GM18870 (cell line): Measurements from ENCODE around the gene ST7.
A peak's percentile ranks its signal among the peaks of the same experiment; 100 is the strongest.
"Not testable (repeated sequence)": the region's sequence is repeated elsewhere in the genome, so short reads cannot be mapped to it uniquely, and the experiment has no call there.

Experiments used
- ATAC-seq: cut with Tn5 transposase; IDR thresholded peaks from one replicate; pipeline ENCODE4 v1.9.1; 2021; ENCODE audit warnings: moderate library complexity; ENCODE audit not compliant: unreplicated experiment

ST7 gene

DNA sequence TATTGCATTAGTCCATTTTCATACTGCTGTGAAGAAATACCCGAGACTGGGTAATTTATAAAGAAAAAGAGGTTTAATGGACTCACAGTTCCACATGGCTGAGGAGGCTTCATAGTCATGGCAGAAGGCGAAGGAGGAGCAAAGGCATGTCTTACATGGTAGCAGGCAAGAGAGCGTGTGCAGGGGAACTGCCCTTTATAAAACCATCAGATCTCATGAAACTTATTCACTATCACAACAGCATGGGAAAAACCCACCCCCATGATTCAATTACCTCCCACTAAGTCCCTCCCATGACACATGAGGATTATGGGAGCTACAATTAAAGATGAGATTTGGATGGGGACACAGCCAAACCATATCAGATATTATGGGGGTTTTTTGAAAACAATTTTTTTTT, 21.7 kb downstream of the ST7 start:
- ATAC-seq: not testable (repeated sequence)

DNA sequence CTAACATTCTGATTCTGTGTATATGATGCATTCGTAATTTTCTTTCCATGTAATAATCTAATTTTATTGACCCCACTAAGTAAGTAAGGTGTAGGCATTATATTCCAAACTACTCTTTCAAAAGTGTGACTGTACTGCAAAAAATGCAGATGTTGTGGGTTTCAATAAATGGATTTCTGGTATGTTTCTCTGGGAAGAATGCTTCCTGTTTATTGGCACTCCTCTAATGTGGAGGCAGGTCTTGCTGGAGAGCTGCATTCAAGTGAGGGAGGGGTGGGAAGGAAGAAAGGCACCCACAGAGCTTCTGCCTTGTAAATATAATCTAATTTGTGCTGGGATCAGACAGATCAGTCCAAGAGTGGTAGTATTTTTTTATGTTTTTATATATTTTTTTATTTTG, 23.9 kb downstream of the ST7 start:
- ATAC-seq: no peak

DNA sequence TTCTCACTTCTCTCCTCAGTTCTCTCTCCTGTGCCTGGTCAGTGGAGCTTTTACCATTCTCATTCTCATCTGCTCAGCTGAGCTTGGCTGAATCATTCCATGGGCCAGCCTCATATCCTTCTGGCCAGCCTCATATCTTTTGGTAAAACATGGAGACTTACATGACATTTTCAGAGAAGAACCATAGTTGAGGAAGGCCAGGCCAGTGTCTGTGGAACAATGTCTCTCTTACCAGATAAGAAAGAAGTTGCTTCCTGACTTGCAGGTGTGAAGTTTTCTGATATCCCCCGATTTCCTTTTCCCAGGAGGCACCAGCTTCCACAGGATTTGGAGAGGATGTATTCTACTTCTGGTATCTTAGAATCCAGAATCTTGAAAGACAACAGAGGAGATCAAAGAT, 24.7 kb downstream of the ST7 start:
- no peak for ATAC-seq

DNA sequence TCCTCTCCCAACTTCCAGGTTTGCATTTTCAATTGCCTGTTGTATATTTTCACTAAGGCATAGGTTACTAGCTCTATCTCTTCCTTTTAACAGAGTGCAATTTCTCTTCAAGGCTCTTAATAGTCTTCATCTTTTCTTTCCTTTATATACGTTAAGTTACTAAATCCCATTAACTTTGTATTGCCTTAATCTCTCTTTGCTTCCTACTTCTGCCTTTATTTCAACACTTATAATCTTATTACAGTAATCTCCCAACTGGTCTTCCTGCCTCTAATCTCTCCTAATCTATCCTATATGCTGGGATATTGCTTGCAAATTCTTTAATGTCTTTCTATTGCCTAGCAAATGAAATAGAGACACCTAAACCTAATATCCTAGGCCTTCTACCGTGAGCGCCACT, 26.1 kb downstream of the ST7 start:
- no peak for ATAC-seq

DNA sequence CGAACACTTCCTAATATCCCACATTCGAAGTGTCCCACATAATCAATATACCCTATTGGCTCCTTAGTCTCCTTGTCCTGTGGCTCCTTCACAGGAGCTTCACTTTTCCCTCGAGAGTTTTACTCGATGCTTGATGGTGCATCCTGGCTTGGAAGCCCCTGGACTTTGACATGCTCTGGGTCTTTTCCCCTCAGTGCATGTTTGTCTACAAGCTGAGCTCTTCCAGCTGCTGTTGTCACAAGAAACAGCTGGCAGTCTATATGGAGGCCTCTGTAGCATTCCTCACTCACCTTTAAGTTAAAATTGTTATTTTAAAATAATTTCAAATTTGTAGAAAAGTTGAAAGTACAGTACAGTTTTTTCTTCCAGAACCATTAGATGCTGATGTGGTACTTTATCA, 27.1 kb downstream of the ST7 start:
- ATAC-seq: no peak

DNA sequence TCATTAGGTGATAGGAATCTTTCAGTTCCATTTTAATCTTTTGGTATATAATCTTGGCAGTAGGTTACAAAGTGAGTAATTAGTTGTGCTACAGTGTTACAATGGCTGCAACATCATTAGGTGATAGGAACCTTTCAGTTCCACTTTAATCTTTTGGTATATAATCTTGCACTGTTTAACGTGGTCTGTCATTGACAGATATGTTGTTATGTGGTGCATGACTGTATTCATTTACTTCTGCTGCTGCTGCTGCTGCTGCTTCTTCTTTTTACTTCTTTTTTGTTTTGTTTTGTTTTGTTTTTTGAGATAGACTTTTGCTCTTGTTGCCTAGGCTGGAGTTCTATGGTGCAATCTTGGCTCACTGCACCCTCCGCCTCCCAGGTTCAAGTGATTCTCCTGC, 28.6 kb downstream of the ST7 start:
- ATAC-seq: peak; percentile 40

DNA sequence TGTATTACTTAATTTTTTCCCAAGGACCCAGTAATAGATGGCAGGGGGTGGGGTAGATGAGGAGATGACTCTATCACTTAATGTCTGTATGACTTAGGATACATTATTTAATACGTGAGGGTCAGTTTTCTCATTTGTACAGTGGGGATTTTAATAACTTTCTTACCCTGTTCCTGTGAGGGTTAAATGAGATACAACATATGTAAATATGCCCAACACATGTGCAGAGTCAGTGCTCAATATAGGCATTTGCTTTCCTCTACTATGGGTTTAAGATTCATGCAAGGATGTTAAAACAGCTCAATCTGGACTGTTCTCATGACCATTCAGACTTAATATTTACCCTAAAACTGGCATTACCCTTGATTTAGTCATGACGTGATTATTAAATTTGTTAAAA, 31.2 kb downstream of the ST7 start:
- ATAC-seq: no peak

DNA sequence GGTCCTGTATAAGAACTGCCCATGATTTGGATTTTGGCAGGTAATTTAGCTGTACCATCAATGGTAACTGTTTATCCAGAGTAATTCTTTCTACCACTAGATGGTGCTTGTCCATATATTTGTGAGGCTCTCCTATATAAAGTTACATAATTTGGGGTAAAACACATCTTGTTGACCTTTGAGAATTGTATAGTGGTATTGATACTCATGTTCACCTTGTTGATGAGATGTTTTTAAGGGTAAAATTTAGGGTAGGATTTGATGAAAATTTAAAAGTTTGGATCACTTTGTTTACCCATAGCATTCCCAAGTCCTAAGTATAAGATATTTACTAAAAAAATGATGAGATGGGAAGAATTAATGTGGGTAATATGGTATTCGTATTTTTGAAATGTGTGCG, 31.6 kb downstream of the ST7 start:
- peak; percentile 38 for ATAC-seq

DNA sequence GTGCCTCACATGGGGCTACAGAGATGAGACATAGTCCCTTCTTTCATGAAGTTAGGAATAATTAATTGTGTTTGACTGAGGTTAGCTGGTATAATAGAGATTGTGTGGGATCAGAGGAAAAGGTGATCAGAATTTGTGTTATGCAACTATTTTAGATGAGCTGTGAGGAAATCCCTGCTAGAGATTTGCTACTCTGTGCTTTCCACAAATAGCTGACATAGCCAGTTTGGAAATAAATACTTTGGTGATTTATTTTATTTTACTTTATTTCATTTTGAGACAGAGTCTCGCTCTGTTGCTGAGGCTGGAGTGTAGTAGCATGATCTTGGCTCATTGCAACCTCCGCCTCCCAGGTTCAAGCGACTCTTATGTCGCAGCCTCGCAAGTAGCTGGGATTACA, 32.3 kb downstream of the ST7 start:
- ATAC-seq: no peak

DNA sequence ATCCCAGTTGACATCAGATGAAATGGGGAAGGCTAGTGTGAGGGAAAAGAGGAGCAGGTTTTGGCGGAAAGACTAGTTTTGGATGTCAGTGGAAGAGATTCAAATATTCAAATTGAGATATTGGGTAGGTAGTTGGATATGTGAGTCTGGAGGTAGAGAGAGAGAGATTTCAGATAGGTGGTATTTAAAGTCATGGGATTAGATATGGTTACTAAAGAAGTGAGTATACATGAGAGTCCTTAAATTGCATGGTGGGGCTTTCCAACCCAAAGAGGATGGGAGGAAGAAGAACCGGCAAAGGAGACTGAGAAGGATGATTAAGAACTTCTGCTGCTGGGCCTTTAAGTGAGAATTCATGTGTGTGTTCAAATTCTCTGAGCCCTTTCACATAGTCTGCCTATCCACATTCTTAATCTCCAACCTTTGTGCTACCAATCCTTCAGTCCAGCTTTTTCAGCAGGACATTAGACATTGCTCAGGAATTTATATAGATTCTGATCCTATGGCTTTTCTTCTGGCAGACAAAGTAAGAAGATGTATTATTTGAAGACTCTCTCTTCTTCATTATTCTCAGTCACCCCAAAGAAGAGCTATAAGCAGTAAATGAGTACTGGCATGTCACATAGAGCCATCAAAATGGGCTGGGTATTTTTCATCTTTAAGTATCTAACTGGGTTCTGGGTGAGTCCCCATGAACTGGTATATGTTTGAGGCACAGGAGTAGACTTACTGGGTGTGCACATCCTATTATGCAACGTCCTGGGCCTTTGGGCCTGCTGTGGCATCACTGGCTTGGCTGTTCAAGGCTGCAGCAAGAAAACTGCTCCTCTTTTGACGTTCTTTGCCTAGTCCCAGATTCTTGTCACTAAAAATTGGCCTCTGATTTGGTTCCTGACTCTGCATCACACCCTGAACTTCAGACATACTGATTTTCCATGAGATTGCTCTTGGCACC, 33.6 kb downstream of the ST7 start:
- peak; percentile 39 for ATAC-seq

DNA sequence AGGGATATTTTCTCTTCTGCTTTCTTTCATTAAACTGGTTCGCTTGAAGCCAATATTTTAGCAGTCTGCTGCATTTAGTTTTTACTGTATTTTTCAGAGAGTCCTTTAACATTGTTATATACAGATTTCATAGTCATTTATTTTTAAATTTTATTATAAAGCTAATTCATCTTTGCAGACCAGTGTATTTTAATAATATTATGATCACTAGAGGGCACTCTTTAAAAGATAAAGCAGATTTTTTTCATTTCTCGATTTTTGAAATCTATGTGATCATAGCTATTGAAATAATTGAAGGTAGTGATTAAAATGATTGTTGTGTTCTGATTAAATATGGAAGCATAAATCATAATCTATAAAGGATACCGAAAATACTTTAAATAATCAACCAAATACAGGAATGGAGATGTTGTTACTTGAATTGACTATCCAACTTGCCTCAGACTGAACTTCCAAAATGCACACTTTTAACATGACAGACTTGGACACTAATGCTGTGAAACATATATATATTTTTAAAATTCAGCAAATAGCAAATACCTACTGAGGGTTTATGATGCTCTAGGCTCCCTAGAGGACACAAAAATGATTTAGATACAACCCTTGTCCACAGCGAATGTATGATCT, 35.2 kb downstream of the ST7 start:
- no peak for ATAC-seq

DNA sequence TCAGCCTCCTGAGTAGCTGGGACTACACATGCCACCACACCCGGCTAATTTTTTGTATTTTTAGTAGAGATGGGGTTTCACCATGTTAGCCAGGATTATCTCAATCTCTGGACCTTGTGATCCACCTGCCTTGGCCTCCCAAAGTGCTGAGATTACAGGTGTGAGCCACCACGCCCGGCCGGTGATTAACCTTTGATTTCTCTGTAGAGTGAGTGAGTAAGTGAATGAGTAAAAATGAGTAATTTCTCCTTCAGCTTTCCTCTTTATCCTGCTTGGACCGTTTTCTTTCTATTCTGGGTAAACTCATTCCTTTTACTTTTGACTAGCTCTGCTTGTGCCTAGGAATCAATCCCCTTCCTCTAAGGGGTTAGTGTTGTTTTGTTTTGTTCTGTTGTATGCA, 36.8 kb downstream of the ST7 start:
- no peak for ATAC-seq

DNA sequence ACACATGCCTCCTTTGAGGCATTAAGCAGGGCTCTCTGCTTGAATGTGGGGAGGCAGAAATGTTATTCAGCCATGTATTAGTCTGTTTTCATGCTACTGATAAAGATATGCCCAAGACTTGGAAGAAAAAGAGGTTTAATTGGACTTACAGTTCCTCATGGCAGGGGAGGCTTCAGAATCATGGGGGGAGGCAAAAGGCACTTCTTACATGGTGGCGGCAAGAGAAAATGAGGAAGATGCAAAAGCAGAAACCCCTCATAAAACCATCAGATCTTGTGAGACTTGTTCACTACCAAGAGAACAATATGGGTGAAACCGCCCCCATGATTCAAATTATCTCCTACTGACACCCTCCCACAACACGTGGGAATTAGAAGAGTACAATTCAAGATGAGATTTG, 37.9 kb downstream of the ST7 start:
- ATAC-seq: no peak

DNA sequence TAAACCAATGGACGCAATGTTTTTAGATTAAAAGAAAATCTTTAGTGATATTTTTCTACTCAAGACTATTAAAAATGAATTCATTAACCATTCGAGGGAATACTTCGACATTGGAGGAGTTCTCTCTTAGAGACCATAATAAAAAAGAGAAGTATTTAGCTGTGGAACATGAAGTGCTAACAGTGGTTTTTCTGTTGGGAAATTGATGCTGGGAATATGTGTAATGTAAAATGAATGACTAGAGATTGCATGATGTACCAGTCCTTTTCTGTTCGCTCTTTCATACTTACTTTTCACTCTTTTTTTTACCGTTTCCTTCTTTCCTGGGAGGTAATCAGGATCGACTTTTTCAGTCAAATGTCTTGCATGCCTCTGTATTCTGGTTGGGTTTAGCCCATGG, 41.3 kb downstream of the ST7 start:
- no peak for ATAC-seq

DNA sequence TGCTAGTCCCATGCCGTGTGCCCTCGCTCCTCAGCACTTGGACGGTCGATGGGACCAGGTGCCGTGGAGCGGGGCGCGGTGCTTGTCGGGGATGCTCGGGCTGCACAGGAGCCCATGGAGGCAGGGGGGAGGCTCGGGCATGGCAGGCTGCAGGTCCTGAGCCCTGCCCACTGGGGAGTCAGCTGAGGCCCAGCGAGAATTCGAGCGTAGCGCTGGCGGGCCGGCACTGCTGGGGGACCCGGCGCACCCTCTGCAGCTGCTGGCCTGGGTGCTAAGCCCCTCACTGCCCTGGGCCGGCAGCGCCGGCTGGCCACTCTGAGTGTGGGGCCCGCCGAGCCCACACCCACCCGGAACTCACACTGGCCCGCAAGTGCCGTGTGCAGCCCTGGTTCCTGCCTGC, 44.7 kb downstream of the ST7 start:
- no peak for ATAC-seq

DNA sequence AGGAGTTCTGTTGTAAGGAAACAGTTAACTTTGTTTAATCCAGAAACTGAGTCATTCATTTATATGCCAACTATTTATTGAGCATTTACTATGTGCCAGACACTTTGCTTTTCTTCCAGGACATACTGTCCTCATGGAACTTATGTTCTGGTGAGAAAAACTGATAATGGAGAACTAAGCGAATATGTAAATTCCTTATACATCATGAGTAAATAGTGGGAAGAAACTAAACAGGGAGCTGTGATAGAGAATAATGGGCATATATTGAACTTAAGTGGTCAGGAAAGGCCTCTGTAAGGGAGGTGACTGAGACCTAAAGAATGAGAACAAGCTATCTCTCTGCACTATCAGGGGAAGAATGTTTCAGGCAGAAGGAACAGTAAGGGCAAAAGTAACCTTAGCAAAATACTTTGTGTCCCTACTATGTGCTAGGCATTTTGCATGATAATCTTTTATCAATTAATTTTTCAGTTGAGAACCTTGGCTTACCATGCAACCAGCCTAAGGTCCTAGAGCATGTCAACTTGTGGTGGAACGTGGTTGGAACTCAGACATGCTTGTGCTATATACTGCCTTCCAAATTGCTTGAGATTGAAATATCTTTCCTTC, 45.4 kb downstream of the ST7 start:
- no peak for ATAC-seq

DNA sequence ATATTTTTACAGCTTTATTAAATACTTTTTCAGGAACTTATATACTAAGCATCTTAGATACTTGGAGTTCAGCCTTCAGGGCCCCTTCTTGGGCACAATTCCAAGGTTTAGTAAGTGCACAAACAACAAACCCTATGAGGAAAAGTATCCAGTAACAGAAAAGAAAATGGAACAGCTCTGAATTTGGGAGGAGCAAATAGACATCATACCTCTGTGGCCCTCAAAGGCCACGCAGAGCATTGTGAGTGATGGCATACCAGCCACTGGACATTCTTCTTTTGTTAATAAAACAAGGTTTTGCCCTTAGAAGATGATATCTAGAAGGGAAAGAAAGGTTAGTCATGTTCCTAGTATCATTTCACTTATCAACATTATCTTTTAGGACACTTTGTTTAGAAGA, 46.0 kb downstream of the ST7 start:
- ATAC-seq: no peak

DNA sequence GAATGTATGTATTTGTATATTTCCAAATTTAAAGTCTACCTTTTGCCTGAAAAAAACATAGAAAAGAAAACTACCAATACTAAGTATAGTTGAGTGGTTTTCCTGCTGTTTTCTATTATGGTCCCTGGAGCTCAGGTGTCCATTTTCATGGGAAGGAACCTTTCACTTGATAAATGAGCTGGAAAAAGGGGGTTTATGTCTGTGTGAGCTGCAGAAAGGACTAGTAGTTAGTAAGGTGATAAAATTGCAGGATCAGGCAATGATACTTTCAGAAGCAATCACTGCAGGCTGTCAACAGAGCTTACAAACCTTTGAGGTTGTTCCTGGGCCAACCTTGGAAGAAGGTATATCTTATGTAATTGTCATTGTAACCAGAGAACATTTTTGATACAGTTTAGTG, 48.0 kb downstream of the ST7 start:
- no peak for ATAC-seq

DNA sequence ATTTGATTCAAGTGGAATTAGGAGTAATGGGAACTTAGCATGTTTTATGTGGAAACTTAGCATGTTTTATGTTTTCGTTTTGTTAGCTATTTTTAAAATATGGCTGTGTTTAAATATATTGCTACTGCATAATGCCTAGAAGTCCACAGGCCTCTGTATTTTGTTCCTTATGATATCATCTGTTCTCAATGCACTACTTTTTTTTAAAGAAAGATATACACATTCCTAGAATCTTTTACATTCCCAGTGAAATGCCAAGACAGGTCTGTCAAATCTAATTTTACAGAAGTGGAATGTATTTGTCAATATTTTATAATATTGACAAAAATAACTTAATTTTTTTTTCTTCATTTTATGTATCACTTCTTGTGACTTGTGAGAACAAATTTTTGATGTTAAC, 51.6 kb downstream of the ST7 start:
- ATAC-seq: no peak

DNA sequence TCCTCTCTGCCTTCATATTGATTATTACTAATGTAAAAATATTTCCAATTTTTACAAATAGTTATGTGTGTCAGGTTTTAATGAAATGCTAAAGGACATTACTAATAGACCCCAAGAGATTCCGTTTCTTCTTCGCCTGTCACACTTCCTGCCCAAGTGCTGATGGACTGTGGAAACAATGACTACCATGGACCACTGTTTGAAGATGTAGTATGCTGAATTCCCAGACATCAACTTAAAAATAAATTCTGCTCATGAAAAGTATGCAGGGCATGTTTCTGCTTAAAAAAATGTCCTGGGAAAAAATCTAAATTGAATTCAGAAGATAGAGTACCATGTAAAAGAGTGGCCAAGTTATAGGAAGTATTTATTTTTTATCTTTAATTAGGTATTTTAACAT, 52.1 kb downstream of the ST7 start:
- no peak for ATAC-seq

DNA sequence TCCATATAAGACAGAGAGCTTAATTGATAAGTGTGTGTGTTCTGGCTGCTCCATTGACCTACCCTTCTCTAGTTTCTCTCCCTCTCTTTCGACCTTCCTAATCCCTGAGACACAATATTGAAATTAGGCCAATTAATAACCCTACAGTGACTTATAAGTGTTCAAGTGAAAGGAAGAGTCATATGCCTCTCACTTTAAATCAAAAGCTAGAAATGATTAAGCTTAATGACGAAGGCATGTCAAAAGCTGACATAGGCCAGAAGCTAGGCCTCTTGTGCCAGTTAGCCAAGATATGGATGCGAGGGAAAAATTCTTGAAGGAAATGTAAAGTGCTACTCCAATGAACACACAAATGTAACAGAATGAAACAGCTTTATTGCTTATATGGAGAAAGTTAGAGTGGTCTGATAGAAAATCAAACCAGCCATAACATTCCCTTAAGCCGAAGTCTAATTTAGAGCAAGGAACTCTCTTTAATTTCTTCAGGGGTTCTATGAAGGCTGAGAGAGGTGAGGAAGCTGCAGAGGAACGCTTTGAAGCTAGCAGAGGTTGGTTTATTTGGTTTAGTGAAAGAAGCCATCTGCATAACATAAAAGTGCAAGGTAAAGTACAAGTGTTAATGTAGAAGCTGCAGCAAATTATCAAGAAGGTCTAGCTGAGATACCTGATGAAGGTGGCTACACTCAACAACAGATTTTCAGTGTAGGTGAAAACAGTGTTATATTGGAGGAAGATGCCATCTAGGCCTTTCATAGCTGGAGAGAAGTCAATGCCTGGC, 53.8 kb downstream of the ST7 start:
- no peak for ATAC-seq
